ENCODE data around the gene RFNG. TPM values are rescaled to one million over a fixed set of nuclear protein-coding genes. Genes with fewer than 3 reads are reported as not detected.

Gene RFNG
- total RNA-seq, 1 donor = 46.3 TPM

DNA sequence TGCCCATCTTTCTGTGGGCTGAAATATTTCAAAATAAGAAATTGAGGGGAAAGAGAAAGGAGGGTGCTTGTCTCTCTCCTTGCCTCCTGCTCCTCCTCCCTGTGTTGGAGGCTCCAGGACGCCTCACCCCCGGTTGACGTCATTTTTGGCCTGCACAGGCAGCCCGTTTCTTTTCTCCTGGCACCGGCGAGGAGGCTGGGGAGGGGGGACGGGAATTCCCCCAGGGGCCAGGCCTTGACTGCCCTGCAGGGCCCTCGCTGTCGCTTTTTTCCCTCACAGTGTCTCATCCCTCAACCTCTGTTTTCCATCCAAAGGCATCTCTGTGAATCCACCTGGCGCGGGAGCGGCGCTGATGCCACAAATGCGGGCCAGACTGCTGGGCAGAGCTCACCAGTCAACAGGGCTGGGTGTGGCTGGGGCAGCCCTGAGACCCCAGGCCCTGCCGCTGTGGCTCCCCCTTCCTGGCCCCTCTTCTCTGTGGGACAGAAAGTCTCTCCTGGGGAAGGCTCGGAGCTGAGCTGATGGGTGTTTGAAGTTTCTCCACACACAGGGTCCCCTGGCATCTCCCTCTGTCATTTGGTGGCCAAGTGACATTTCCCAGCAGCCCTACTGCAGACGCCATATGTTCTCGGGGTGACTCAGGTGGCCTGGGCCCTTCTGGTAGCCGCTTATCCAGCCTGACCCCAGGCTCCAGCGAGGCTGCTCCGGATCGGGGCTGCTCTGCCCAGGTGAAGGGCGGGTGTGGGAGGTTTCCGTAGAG is 45.0 kb downstream of the RFNG start:
- peak; percentile 95 for DNase-seq (ENCODE audit: insufficient read length, low spot score, missing footprints)
- no peak overlapping the region for H2AFZ ChIP-seq (ENCODE audit: low read length)
- H3K36me3 ChIP-seq (ENCODE audit: insufficient read depth, low read length) = no peaks in the 10 kb centered on the region
- peak overlapping the region; percentile 23 for H3K4me2 ChIP-seq (ENCODE audit: insufficient read depth, low read length)
- H3K4me1 ChIP-seq (ENCODE audit: insufficient read depth, low read length) = peaks cover 47% of the 10 kb centered on the region
- no peaks in the 10 kb centered on the region for H3K79me2 ChIP-seq (ENCODE audit: insufficient read depth, low read length)
- no peaks in the 10 kb centered on the region for H3K27me3 ChIP-seq (ENCODE audit: insufficient read depth, low read length)
- H4K20me1 ChIP-seq (ENCODE audit: insufficient read depth, low read length) = peaks cover 7% of the 10 kb centered on the region
- peak overlapping the region; percentile 28 for H3K27ac ChIP-seq (ENCODE audit: low read depth, low read length)
- no peaks in the 10 kb centered on the region for H3K9me3 ChIP-seq (ENCODE audit: low read depth, low read length)
- no peak for TF ChIP-seq CTCF (IDR thresholded peaks at IDR 0.05; ENCODE audit: extremely low read depth, low read depth, low read length)
- H3K4me3 ChIP-seq (ENCODE audit: insufficient read depth, low read length) = no peak overlapping the region

- Histone ChIP-seq H3K27ac (ENCODE audit: low read depth, low read length) (no peak overlapping the region), H3K36me3 (ENCODE audit: insufficient read depth, low read length) (no peaks in the 10 kb centered on the region), H3K79me2 (ENCODE audit: insufficient read depth, low read length) (no peaks in the 10 kb centered on the region), H4K20me1 (ENCODE audit: insufficient read depth, low read length) (peaks cover 9% of the 10 kb centered on the region), H3K9me3 (ENCODE audit: low read depth, low read length) (no peaks in the 10 kb centered on the region), H3K27me3 (ENCODE audit: insufficient read depth, low read length) (no peaks in the 10 kb centered on the region), H3K4me1 (ENCODE audit: insufficient read depth, low read length) (peaks cover 47% of the 10 kb centered on the region), H3K4me2 (ENCODE audit: insufficient read depth, low read length) (no peak overlapping the region), H3K4me3 (ENCODE audit: insufficient read depth, low read length) (no peak overlapping the region), H2AFZ (ENCODE audit: low read length) (no peak overlapping the region)
- no peak for DNase-seq (ENCODE audit: insufficient read length, low spot score, missing footprints)
- TF ChIP-seq CTCF (IDR thresholded peaks at IDR 0.05; ENCODE audit: extremely low read depth, low read depth, low read length) = no peak
Observed at GRCh38 chr17:82005701-82006348, 45.8 kb downstream of the RFNG start.

DNA sequence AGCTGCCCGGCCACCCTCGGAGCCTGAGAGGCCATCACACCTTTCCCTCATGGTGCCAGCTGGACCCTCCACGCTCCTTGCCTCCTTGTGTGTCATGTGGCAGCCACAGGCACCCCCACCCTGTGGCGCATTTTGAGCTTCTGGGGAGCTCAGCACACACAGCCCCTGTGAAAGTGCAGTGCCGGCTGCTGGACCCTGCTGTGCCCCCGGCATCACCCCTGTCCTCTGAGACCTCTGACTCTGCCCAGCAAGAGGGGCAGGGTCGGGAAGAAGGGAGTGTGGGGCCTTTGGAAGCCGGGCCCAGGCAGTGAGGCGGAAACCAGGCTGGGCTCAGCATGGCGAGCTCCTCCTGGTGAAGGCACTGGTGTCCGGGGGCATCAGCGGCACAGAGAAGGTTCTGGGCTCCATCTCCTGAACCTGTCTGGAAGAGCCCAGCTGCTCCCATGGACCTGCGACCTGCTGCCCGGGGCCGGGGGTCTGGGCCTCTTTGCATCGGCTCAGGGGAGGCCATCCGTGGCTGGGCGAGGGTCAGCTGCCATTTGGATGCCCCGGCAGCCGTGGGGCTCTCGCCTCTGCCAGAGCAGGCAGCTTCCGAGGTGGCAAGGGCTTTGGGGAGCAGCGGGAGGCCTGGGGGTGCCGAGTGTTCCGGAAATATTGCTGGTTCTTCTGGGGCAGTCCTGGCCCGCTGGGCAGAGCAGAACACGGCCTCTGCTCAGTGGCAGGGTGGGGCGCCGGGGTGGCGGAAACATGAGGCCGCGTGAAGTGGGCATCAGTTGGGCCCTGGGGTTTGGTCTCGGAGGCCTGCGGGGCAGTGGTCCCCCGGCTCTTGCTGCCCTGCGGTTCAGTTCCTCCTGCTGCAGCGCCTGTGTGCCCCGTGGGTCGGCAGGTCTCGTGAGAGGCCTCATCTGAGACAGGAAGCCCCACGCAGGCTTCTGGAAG is 46.8 kb downstream of the RFNG start:
- Histone ChIP-seq H3K4me1 (ENCODE audit: insufficient read depth, low read length) (peaks cover 47% of the 10 kb centered on the region), H3K27me3 (ENCODE audit: insufficient read depth, low read length) (no peaks in the 10 kb centered on the region)

More for the DNA sequence above, 46.8 kb downstream of the RFNG start:
- Histone ChIP-seq H3K4me2 (ENCODE audit: insufficient read depth, low read length) (peak overlapping the region; percentile 20), H3K9me3 (ENCODE audit: low read depth, low read length) (no peaks in the 10 kb centered on the region), H3K27ac (ENCODE audit: low read depth, low read length) (peak overlapping the region; percentile 50), H4K20me1 (ENCODE audit: insufficient read depth, low read length) (peaks cover 9% of the 10 kb centered on the region), H2AFZ (ENCODE audit: low read length) (no peak overlapping the region), H3K79me2 (ENCODE audit: insufficient read depth, low read length) (peaks cover 2% of the 10 kb centered on the region), H3K36me3 (ENCODE audit: insufficient read depth, low read length) (no peaks in the 10 kb centered on the region), H3K4me3 (ENCODE audit: insufficient read depth, low read length) (no peak overlapping the region)
- no peak for DNase-seq (ENCODE audit: insufficient read length, low spot score, missing footprints)
- TF ChIP-seq CTCF (IDR thresholded peaks at IDR 0.05; ENCODE audit: extremely low read depth, low read depth, low read length) = no peak
